SK-N-MC (cell line): ENCODE data around the gene TEX19.

ENCODE experiments used
- EZH2 ChIP-seq: fragments of 200-600 bp; sonication (generic); IDR thresholded peaks from one replicate; pipeline ENCODE4 v1.6.1; 2017; ENCODE audit warnings: antibody characterized with exemption
- FOXP2 ChIP-seq: optimal IDR thresholded peaks from 2 replicates; pipeline ENCODE3; 2011; ENCODE audit warnings: mild to moderate bottlenecking, moderate library complexity; ENCODE audit not compliant: insufficient read depth; ENCODE audit errors: extremely low read length, control extremely low read depth
- POLR2AphosphoS5 ChIP-seq: IDR thresholded peaks from 2 replicates; pipeline ENCODE4 v1.6.1; 2012; ENCODE audit warnings: mild to moderate bottlenecking, low read depth, low read length, borderline replicate concordance

DNA sequence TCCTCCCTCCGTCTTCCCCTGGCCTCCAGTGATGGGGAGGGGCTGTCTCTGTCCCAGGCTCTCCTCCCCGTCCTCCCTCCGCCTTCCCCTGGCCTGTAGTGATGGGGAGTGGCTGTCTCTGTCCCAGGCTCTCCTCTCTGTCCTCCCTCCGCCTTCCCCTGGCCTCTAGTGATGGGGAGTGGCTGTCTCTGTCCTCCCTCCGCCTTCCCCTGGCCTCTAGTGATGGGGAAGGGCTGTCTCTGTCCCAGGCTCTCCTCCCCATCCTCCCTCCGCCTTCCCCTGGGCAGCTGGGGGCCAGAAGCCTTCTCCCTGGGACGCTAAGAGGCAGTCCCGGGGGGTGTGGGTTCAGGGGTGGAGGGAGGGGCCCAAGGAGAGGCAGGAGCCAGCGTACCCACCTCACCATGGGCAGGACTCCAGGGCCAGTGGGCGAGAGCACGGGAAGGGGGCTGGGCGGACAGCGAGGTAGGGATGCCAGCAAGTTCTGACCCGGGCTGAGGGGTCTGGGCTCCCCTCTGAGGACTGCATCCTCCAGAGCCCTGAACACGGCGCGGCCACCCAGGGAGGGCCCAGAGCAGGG, 27.3 kb downstream of the TEX19 start:
- no peak for TF ChIP-seq EZH2
- TF ChIP-seq POLR2AphosphoS5 = no peak
- no peak for TF ChIP-seq FOXP2
